ENCODE data around the gene PRRT1. TPM values are rescaled to one million over a fixed set of nuclear protein-coding genes. Genes with fewer than 3 reads are reported as not detected.

The PRRT1 gene
- total RNA-seq (under 1 TPM in 3 of 5 donors, not detected in 2; 0.18 to 0.87 (median 0.87) TPM), polyA plus RNA-seq (1 to 10 TPM; 1.9 to 6.0 (median 3.4) TPM)
- long read RNA-seq, donor 1, partial matches to known transcripts, result 0 of 2 reads
- long read RNA-seq, donor 1, other reads (novel, unspliced or antisense), result 0 of 2 reads
- long read RNA-seq, donor 2, partial matches to known transcripts, result 0 of 1 reads
- long read RNA-seq, donor 2, other reads (novel, unspliced or antisense), result 0 of 1 reads
- long read RNA-seq, donor 3, result 0 reads
- long read RNA-seq, donor 4, result 0 reads
- long read RNA-seq, donor 5, partial matches to known transcripts, result 0 of 1 reads
- long read RNA-seq, donor 5, other reads (novel, unspliced or antisense), result 0 of 1 reads
- long read RNA-seq, donor 6, partial matches to known transcripts, result 0 of 2 reads
- long read RNA-seq, donor 6, other reads (novel, unspliced or antisense), result 0 of 2 reads
- long read RNA-seq, donor 7, result 0 reads
- long read RNA-seq, donor 8, partial matches to known transcripts, result 8 of 9 reads
- long read RNA-seq, donor 8, other reads (novel, unspliced or antisense), result 0 of 9 reads
- long read RNA-seq, donor 9, partial matches to known transcripts, result 0 of 2 reads
- long read RNA-seq, donor 9, other reads (novel, unspliced or antisense), result 0 of 2 reads
- long read RNA-seq, donor 10, partial matches to known transcripts, result 0 of 1 reads
- long read RNA-seq, donor 10, other reads (novel, unspliced or antisense), result 0 of 1 reads

GRCh38 chr6:32151863-32152768 lies at the start of gene PRRT1:
TSS of gene PRRT1 (minus strand) at chr6:32151939. CDS start at chr6:32151827, 112 bp downstream.
- TF ChIP-seq CTCF (IDR thresholded peaks at IDR 0.05) (no peak), EP300 (IDR thresholded peaks at IDR 0.05) (no peak), POLR2AphosphoS5 (IDR thresholded peaks at IDR 0.05) (no peak), POLR2A (IDR thresholded peaks at IDR 0.05) (no peak)
- Histone ChIP-seq H3K36me3 (peaks cover 8 to 29% (median 20%) of the 10 kb centered on the region in 4 donors), H3K27ac (peak within 1 kb of the TSS in 4 of 5 donors; percentile 88 to 94 (median 94)), H3K9me3 (no peaks in the 10 kb centered on the region), H3K4me3 (peak within 1 kb of the TSS; percentile 59 to 87 (median 78)), H3K4me1 (peaks cover 37 to 76% (median 66%) of the 10 kb centered on the region in 4 donors), H3K27me3 (peaks cover 0 to 34% (median 0%) of the 10 kb centered on the region in 3 donors)
- DNase-seq, result peak in 1 of 2 donors; percentile 59
- intact Hi-C loops (cut with DNase I; ENCODE audit: low total_unique reads), result loop anchor here (5.0 kb wide), 1 partner anchor 35 kb away; no protein-coding TSS in a partner anchor
- WGBS, 5 donors, result 31 to 65% (median 47%) methylated on average over 10 to 19 of the region's 24 CpGs

DNA sequence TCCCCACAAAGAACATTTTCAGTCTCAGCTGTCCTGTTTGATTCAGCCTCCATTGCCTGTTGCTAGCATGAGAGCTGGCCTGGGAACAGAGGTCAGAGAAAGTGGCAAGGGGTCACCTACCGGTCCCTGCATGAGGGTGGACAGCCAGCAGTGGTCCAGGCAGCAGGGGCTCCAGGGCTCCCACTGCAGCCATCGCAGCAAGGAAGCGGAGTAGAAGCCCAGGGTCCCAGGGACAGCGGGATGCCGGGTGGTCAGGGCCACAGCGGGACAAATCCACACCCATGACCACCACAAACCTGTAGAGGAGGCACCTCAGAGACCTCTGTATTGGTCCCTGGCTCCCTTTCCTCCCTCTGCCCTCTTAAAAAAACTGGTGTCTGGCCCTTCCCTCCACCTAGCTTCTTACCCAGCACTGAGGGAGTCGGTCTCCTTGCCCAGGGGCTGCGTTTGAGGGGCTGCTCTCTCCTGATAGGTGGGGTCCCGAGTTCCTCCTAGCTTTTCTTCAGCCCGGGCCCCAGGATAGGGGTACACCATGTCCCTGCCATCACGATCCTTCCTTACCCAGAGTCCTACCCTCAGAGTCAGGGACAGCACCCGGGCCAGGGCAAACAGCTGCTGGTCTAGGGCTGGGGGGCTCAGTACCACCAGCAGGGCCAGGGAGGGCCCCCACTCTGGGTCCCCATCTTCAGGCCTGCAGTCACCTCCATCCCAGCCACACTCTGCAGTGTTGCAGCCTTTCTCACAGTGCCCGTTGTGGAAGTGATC lies 49.2 kb upstream of the PRRT1 start:
- 69 to 89% (median 82%) methylated on average over 8 to 13 of the region's 13 CpGs for WGBS, 5 donors
- H3K4me1 ChIP-seq, result peaks cover 8 to 15% (median 11%) of the 10 kb centered on the region in 4 donors
- peaks cover 0 to 29% (median 0%) of the 10 kb centered on the region in 3 donors for H3K27me3 ChIP-seq
- H3K9me3 ChIP-seq, result no peaks in the 10 kb centered on the region
- intact Hi-C loops (cut with DNase I; ENCODE audit: low total_unique reads), result no loop called here
- H3K4me3 ChIP-seq, result no peak overlapping the region
- no peaks in the 10 kb centered on the region for H3K36me3 ChIP-seq
- H3K27ac ChIP-seq, result no peak overlapping the region
- no peak for TF ChIP-seq POLR2AphosphoS5 (IDR thresholded peaks at IDR 0.05)
- no peak for TF ChIP-seq CTCF (IDR thresholded peaks at IDR 0.05)
- DNase-seq, result no peak

GRCh38 chr6:32198866-32199265 lies 47.1 kb upstream of the PRRT1 start:
- TF ChIP-seq CTCF (IDR thresholded peaks at IDR 0.05) (no peak), POLR2AphosphoS5 (IDR thresholded peaks at IDR 0.05) (no peak), EP300 (IDR thresholded peaks at IDR 0.05) (no peak), POLR2A (IDR thresholded peaks at IDR 0.05) (no peak)
- Histone ChIP-seq H3K9me3 (no peaks in the 10 kb centered on the region), H3K4me3 (no peak overlapping the region), H3K27ac (no peak overlapping the region), H3K4me1 (peaks cover 16 to 30% (median 20%) of the 10 kb centered on the region in 4 donors), H3K27me3 (peaks cover 0 to 24% (median 0%) of the 10 kb centered on the region in 3 donors), H3K36me3 (no peaks in the 10 kb centered on the region)
- intact Hi-C loops (cut with DNase I; ENCODE audit: low total_unique reads), result no loop called here
- peak in 1 of 2 donors; percentile 8 for DNase-seq
- WGBS, 5 donors, result 83 to 87% (median 85%) methylated on average over 17 of the region's 17 CpGs

Data from stomach (tissue), 19 donors.